Endometrial microvascular endothelial cells (primary cell): ENCODE measurements around the gene RBP3. TPM values are rescaled to one million over a fixed set of nuclear protein-coding genes. Genes with fewer than 3 reads are reported as not detected.

Source experiments
- in situ Hi-C: cut with HindIII; loops from 2 replicates; pipeline ENCODE4 v1.10.0; 2017; ENCODE audit warnings: low sequenced_read_pairs, low pct_unique_long_range_greater_than_20kb; ENCODE audit errors: inconsistent ontology term
- total RNA-seq: library from RNA; depleted of rRNA; stranded (reverse); fragments of >200 nt; gene quantifications from one replicate; pipeline ENCODE4 v1.2.3, GENCODE V29; 2015; ENCODE audit errors: inconsistent ontology term

The RBP3 gene
- total RNA-seq, 1 donor from 2014 or later = not detected

DNA sequence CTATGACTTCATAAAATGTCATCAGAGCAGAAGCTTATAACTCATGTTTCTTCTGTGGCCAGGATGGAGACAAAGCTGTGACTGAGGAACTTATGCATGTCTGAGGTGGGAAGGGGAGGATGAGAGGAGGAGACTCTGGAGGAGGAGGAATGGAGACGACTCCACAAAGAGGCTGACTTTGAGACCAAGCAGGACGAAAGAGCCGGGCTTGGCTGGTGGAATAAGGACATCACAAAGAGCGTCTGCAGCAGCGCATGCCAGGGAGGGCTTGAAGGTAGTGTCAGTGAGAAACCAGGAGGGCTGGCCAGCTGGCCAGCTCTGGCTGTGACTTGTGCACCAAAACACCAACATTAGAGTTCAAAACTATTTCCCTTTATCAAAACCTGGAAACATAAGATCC lies 32.0 kb upstream of the RBP3 start:
- in situ Hi-C loops = no loop called here

DNA sequence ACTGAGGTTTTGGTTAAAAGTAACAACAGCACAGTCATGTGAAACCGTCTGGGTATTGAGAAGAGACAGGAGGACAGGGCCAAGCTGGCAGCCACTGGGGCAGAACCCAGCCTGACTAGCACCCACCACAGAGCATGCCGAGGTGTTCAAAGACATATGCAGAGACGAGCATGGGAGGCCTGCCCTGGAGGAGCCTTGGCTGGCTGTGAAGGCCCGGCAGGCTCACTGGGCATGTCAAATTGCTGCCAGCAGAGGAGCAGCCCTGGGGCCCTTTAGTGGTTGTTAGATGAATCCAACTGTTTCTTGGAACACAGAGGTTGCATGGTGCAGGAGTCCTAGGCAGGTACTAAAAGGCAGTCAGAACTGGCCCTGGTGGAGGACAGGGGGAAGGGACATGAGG lies 30.9 kb upstream of the RBP3 start:
- in situ Hi-C loops = no loop called here

GRCh38 chr10:47318706-47319105 lies 29.5 kb upstream of the RBP3 start:
- in situ Hi-C loops = no loop called here

DNA sequence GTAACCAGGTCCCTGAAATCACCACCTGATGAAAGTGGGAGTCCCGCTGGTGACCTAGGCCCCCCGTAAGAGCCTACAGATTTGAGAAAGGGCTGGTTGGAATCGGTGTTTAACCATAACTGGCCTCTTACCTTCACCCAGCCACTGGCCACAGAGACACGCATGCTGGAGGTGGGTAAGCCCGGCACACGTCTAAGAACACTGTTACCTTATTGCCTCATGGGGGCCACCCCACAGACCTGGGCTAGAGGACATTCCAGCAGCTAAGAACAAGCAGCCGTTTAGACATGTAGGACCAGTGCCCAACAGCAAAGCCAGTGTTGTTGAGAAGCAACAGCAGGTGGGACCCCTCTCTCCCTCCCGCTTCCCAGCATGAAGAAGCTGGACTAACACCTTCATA lies 28.4 kb upstream of the RBP3 start:
- in situ Hi-C loops = no loop called here

DNA sequence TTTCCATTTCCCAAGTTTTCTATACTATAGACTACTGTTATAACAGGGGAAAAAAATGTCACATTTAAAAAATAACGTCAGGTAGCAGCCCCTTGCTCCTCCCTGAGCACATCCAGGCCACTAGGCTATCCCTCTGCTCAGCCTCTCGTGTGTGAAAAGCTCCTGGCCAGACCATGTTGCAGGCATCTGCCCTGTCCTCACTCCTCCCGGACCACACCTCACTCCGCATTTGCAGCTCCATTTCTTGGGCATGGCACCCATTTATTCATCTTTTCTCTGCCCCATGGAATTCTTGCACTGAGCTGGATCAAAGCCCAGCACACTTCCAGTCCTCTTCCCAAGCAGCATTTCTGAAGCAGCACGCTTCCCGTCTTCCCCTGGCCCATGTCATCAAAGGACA lies 27.4 kb upstream of the RBP3 start:
- in situ Hi-C loops = no loop called here

GRCh38 chr10:47321521-47322195 lies 26.5 kb upstream of the RBP3 start:
- in situ Hi-C loops = no loop called here

DNA sequence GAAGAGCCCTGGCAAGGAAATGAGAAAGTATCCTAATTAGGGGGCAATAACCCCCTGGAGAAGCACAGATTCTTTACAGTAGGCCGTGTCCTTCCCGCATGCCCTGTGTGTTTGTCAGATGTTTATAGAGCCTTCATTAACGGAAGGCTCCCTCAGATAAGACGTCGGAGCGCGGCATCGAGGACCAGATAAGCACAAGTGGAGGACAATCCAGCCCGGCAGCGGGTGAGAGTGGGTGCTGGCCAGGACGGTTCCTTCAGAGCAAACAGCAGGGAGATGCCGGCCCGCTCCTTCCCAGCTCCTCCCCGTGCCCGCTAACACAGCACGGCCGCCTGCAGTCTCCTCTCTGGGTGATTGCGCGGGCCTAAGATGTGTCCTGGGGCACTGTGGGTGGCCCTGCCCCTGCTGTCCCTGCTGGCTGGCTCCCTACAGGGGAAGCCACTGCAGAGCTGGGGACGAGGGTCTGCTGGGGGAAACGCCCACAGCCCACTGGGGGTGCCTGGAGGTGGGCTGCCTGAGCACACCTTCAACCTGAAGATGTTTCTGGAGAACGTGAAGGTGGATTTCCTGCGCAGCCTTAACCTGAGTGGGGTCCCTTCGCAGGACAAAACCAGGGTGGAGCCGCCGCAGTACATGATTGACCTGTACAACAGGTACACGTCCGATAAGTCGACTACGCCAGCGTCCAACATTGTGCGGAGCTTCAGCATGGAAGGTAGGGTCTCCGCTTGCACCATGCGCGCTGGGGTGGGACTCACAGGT lies 25.7 kb upstream of the RBP3 start, which contains the start of gene GDF2:
Gene GDF2 (plus strand): TSS at position 155 of the 762 bp plus-strand sequence. CDS start 215 bp downstream, at position 370.
- in situ Hi-C loops = no loop called here

GRCh38 chr10:47323087-47323486 lies 25.1 kb upstream of the RBP3 start:
- in situ Hi-C loops = no loop called here

DNA sequence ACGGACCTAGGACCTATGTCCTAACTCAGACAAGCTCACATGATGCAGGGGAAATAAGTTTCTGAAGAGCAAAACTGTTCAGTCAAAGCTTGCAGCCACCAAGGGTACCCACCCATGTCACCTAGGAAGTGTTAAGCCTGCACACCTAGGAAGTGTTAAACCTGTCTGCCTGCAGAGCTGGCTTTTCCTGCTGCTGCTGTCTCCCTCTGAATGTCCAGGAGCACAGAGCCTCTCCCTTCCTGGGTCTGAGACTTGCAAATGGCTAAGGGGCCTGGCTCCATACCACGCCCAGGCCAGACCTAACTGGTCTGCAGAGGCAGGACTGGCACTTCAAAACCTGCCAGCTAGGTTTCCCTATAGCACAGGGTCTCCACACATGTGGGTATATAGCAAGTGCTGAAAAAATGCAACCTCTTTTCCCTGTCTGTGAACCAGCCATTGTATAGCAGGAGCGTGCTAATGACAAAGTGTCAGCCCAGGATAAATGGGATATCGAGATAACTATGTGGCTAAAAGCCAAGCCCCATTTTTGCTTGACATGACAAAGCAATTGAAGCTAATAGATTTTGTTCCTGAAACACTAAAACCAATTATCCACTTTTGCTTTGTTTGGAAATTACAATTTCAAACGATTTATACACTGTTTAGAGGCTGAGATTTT lies 24.4 kb upstream of the RBP3 start:
- in situ Hi-C loops = no loop called here

GRCh38 chr10:47325303-47326291 lies 22.6 kb upstream of the RBP3 start:
- in situ Hi-C loops = no loop called here

GRCh38 chr10:47326306-47326926 lies 21.7 kb upstream of the RBP3 start:
- in situ Hi-C loops = no loop called here

DNA sequence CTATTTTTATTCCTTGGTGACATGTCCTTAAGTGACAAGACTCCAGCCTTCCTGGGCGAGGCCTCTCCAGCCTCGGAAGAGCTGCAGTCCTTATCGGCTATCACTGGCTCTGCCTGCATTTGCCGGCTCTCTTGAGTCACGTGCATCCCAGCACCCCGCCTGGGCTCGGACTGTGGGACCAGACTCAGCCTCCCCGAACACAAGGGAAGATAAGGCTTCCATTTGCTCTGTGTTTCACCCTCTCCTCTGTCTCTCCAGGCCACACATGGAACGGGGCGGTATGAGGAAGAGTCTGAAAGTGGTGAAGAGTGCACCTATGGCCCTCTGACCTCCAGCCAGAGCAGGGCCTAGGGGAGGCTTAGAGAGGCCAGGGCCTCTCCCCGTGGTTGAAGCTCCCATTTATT lies 21.2 kb upstream of the RBP3 start:
- in situ Hi-C loops = no loop called here

DNA sequence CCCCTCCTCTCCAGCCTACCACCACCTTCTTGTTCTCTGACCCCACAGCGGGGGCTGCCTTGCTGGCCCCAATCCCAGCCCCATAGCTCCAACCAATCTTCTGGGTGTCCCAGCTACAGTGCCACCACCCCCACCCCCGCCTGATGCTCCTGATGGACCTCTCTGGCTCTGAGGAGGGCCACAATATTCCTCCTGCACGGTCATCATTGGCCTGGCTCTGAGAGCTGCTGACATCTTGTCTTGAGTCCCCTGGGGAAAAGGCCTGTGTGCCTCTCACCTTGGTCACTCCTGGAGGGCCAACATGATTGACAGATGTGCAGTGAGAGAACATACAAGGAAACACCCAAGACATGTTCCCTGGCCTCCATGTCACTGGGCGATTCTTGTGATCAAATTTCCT lies 18.3 kb upstream of the RBP3 start:
- in situ Hi-C loops = no loop called here

DNA sequence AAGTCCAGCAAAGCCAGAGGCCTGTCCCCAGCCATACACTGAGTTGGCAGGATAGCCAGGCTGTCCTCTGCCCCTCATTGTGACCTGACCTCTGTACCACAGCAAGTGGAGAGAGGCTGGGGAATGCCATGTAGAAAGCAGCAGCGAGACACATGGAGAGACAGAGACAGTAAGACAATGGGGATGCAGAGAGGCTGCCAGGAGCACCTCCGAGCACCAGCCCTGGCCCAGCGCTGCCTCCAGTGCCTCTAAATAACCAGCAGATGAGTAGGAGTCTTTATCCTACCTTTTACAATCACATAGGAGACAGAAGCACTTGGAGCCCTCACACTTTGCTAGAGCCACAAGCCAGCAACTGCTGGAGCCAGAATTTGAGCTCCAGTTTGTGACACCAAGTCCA lies 17.8 kb upstream of the RBP3 start:
- in situ Hi-C loops = no loop called here

- in situ Hi-C loops = no loop called here
Observed at GRCh38 chr10:47330804-47331203, 17.4 kb upstream of the RBP3 start.

DNA sequence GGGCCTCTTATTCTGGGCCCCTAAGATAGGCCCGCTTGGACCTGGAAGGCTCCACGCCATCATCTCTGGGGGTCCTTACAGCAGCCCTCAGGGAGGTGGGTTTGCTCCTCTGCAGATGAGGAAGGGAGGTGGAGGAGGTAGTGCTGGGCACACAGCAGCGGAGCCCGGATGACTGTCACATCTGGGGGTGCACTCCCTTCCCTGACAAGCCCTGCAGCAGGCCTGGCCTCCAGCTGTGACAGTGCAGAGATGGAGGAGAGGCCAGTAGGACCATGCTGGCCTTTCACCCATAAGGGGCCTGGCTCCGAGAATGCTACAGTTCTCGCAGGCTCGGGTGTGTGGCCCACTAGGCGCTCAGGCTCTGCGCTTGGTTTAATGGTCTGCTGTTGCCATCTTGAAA lies 16.7 kb upstream of the RBP3 start:
- in situ Hi-C loops = no loop called here

GRCh38 chr10:47331954-47332353 lies 16.2 kb upstream of the RBP3 start:
- in situ Hi-C loops = no loop called here

DNA sequence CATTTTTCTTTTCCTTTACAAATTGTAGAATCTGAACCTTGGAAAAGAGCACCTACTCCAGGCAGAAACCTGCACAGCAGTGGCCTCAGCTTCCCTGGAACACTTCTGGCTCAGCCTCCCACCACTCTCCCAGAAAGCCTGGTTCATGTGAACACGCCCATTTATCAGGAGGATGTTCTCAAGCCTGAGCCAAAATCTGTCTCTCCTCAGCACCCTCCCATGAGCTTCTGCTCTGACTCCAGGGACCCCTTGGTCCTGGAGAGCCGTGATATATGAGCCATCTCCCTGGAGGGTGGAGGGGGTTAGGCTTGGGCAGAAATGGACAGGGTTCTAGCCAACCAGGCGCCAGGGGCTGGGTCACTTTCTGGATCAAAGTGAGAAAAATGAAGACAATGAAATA lies 15.8 kb upstream of the RBP3 start:
- in situ Hi-C loops = no loop called here
